Measurements from ENCODE around the gene ARHGDIB. TPM values are rescaled to one million over a fixed set of nuclear protein-coding genes. Genes with fewer than 3 reads are reported as not detected.
A peak's percentile ranks its signal among the peaks of the same experiment; 100 is the strongest.

ARHGDIB gene
- total RNA-seq, 1 donor, result 2.4 TPM

DNA sequence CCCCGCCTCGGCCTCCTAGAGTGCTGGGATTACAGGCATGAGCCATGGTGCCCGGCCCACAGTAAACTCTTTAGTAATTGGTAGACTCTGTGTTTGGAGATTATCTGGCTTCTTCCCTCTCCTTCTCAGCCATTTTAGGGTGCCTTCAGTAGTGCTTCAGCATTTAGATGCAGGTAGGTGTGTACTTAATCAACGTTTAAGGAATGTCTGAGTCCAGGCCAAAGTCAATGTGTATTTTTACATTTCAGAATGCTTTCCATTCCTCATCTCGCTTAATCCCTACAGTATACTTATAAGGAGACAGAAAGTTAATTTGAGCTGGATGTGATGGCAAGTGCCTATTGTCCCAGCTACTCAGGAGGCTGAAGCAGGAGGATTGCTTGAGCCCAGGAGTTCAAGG, 55.3 kb downstream of the ARHGDIB start:
- TF ChIP-seq, protein P1, sequence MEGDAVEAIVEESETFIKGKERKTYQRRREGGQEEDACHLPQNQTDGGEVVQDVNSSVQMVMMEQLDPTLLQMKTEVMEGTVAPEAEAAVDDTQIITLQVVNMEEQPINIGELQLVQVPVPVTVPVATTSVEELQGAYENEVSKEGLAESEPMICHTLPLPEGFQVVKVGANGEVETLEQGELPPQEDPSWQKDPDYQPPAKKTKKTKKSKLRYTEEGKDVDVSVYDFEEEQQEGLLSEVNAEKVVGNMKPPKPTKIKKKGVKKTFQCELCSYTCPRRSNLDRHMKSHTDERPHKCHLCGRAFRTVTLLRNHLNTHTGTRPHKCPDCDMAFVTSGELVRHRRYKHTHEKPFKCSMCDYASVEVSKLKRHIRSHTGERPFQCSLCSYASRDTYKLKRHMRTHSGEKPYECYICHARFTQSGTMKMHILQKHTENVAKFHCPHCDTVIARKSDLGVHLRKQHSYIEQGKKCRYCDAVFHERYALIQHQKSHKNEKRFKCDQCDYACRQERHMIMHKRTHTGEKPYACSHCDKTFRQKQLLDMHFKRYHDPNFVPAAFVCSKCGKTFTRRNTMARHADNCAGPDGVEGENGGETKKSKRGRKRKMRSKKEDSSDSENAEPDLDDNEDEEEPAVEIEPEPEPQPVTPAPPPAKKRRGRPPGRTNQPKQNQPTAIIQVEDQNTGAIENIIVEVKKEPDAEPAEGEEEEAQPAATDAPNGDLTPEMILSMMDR (IDR thresholded peaks at IDR 0.05; ENCODE audit: insufficient read depth, low read length), result no peak

DNA sequence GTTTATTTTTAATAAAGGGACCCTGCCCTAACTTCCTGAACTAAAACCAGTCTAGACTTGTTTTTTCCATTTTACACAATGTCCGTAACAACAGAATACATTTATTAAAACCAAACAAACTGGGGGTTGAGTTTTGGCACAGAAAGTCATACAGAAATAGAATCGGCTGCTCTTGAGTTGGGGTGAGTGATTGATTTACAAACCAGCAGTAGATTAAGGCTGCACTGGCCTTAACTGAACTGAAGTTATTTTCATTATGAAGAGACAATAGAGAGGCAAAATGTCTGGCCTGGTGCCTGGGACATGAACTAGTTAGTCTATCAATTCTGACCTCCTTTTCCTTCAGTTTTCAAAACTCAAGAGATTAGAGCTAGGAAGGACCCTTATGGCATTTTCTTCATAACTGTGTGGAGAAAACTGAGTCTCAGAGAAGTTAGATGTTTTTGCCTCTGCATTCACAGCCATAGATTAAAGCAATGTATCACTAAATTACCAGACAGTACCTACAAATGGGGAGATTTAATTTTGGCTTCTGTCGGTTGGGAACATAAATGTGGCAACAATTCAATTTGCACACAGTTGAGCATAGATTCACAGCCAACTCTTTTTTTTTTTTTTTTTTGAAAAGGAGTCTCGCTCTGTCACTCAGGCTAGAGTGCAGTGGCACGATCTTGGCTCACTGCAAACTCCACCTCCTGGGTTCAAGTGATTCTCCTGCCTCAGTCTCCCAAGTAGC, 56.0 kb downstream of the ARHGDIB start:
- DNase-seq (ENCODE audit: low read depth), result peak; percentile 64
- TF ChIP-seq, protein P1 (IDR thresholded peaks at IDR 0.05; ENCODE audit: insufficient read depth, low read length), result no peak
- H3K4me3 ChIP-seq (ENCODE audit: low read depth, low read length), result no peak overlapping the region

More for the DNA sequence above, 55.3 kb downstream of the ARHGDIB start:
- DNase-seq (ENCODE audit: low read depth), result no peak
- no peak overlapping the region for H3K4me3 ChIP-seq (ENCODE audit: low read depth, low read length)

DNA sequence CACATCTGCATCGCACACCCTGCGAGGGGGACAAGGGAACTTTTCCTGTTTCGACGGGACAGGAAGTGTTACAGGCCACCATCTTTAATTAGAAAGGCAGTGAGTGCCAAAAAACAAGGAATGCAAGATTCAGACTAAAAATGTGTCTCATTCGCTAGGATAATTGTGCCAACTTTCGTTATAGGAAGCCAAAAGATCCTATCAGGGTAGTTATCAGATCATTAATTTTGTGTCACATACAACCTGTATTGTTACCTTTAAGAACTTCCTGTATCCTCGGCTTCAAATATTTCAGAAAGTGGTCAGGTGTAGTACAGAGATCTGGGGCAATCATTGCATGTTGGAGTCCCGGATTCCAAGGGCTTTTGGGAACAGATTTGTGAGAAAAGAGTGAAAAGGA, 56.5 kb downstream of the ARHGDIB start:
- DNase-seq (ENCODE audit: low read depth), result no peak
- TF ChIP-seq, protein P1 (IDR thresholded peaks at IDR 0.05; ENCODE audit: insufficient read depth, low read length), result no peak
- no peak overlapping the region for H3K4me3 ChIP-seq (ENCODE audit: low read depth, low read length)

DNA sequence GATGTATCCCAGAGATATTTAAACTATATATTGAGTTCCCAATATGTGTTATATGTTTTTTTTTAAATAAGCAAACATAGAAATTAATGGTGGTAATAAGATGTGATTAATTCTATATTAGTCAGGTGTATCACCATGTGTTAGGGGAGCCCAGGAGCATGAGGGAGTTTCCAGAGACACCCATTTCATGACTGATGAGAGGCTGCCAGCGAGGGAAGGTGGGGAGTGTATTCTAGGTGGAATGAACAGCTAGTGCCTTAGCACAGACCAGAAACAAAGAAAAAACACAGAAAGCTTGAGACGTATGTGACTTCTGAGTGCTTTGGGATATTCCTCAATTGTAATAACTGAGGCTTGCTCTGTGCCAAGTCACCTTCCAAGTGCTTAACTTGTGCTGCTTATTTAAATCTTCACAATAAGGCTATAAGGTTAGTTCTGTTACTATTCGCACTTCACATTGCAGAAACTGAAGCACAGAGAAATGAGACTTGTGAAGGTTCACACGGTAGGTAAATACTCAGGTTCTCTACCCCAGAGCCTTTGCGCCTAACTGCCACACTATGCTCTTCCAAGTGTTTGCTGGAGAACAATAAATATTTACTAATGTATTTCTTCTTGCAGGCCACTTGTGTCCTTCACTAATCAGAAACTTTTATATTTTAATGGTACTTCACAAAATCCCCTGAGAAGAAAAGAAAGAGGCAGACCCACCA, 57.9 kb downstream of the ARHGDIB start:
- no peak overlapping the region for H3K4me3 ChIP-seq (ENCODE audit: low read depth, low read length)
- TF ChIP-seq, protein P1 (IDR thresholded peaks at IDR 0.05; ENCODE audit: insufficient read depth, low read length), result no peak
- no peak for DNase-seq (ENCODE audit: low read depth)

DNA sequence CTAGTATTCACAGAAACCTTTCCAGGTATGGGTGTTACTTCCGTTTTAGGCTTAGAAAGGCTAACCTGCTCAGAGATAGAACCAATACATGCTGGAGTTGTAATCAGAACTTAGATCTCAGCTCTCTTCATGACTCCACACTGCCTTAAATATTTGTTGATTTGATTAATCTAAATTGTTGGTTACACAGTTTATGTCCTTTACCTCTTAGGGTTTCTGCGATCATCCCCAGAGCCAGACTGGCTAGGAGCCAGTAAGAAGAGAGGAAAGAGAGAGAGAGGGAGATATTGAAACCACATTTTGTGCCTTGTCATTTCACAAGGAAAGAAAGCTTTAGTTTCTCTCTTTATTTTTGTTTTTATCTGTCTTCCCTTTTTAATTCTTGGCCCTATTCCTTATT, 58.9 kb downstream of the ARHGDIB start:
- H3K4me3 ChIP-seq (ENCODE audit: low read depth, low read length), result no peak overlapping the region
- TF ChIP-seq, protein P1 (IDR thresholded peaks at IDR 0.05; ENCODE audit: insufficient read depth, low read length), result no peak
- peak; percentile 43 for DNase-seq (ENCODE audit: low read depth)

DNA sequence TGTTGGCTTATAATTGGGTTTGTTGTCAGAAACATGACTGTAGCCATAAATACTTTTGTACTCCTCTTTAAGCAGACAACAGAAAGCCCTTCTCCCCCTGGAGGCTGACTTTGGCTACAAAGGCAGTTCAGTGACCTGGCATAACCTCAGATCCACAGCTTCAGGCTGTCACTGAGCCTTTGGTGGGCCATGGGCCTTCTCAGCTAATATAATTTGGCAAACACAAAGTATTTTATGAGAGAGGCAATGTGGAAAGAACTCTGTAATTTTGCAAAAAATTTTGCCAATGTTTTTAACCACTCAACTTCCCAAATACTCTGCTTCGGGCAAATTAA, 60.2 kb downstream of the ARHGDIB start:
- H3K4me3 ChIP-seq (ENCODE audit: low read depth, low read length), result no peak overlapping the region
- TF ChIP-seq, protein P1 (IDR thresholded peaks at IDR 0.05; ENCODE audit: insufficient read depth, low read length), result no peak
- DNase-seq (ENCODE audit: low read depth), result no peak
